Measurements from ENCODE around the gene LIMS1.

- TF ChIP-seq, protein P1, sequence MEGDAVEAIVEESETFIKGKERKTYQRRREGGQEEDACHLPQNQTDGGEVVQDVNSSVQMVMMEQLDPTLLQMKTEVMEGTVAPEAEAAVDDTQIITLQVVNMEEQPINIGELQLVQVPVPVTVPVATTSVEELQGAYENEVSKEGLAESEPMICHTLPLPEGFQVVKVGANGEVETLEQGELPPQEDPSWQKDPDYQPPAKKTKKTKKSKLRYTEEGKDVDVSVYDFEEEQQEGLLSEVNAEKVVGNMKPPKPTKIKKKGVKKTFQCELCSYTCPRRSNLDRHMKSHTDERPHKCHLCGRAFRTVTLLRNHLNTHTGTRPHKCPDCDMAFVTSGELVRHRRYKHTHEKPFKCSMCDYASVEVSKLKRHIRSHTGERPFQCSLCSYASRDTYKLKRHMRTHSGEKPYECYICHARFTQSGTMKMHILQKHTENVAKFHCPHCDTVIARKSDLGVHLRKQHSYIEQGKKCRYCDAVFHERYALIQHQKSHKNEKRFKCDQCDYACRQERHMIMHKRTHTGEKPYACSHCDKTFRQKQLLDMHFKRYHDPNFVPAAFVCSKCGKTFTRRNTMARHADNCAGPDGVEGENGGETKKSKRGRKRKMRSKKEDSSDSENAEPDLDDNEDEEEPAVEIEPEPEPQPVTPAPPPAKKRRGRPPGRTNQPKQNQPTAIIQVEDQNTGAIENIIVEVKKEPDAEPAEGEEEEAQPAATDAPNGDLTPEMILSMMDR (IDR thresholded peaks at IDR 0.05) = no peak
- no peak for TF ChIP-seq POLR2A (IDR thresholded peaks at IDR 0.05)
These were observed 41.9 kb upstream of the LIMS1 start for GRCh38 chr2:108492364-108492763.
